Measurements from ENCODE around the gene RUBCNL. TPM values are rescaled to one million over a fixed set of nuclear protein-coding genes. Genes with fewer than 3 reads are reported as not detected.

RUBCNL gene
- total and polyA plus RNA-seq, 4 donors, result 1.6 to 11.5 (median 5.5) TPM

GRCh38 chr13:46389457-46390451, 2.7 kb upstream of the RUBCNL start:
- WGBS, 2 donors, result 47 to 55% methylated on average over 9 of the region's 9 CpGs
- Histone ChIP-seq H3K4me1 (ENCODE audit: control insufficient read depth in 5 of 5, insufficient read depth in 5 of 5, low read length in 5 of 5) (peaks cover 0 to 16% (median 6%) of the 10 kb centered on the region in 5 donors), H3K36me3 (ENCODE audit: control insufficient read depth in 4 of 4, insufficient read depth in 4 of 4, low read length in 4 of 4) (no peaks in the 10 kb centered on the region), H3K27ac (ENCODE audit: low read depth in 1 of 2, low read length in 1 of 2) (peak overlapping the region; percentile 2 to 62), H3K9ac (ENCODE audit: insufficient read depth in 1 of 2, low read length in 2 of 2) (no peak overlapping the region), H3K27me3 (ENCODE audit: control insufficient read depth in 3 of 3, insufficient read depth in 3 of 3, low read length in 2 of 3) (peaks cover 5 to 43% (median 31%) of the 10 kb centered on the region in 3 donors), H3K4me3 (no peak overlapping the region), H3K9me3 (ENCODE audit: control insufficient read depth in 4 of 4, insufficient read depth in 3 of 4, low read length in 3 of 4) (peaks cover 0 to 3% (median 0%) of the 10 kb centered on the region in 4 donors)
- no peak for TF ChIP-seq CTCF (IDR thresholded peaks at IDR 0.05; ENCODE audit: control extremely low read depth, extremely low read depth)
- peak; percentile 44 to 67 (median 51) for DNase-seq
- ATAC-seq (ENCODE audit: insufficient read depth, low FRiP score), result peak; percentile 60

GRCh38 chr13:46388846-46389245, 1.8 kb upstream of the RUBCNL start:
- Histone ChIP-seq H3K9me3 (ENCODE audit: control insufficient read depth in 4 of 4, insufficient read depth in 3 of 4, low read length in 3 of 4) (peaks cover 0 to 3% (median 0%) of the 10 kb centered on the region in 4 donors), H3K9ac (ENCODE audit: insufficient read depth in 1 of 2, low read length in 2 of 2) (no peak overlapping the region), H3K27ac (ENCODE audit: low read depth in 1 of 2, low read length in 1 of 2) (no peak overlapping the region), H3K27me3 (ENCODE audit: control insufficient read depth in 3 of 3, insufficient read depth in 3 of 3, low read length in 2 of 3) (peaks cover 5 to 51% (median 34%) of the 10 kb centered on the region in 3 donors), H3K36me3 (ENCODE audit: control insufficient read depth in 4 of 4, insufficient read depth in 4 of 4, low read length in 4 of 4) (no peaks in the 10 kb centered on the region), H3K4me1 (ENCODE audit: control insufficient read depth in 5 of 5, insufficient read depth in 5 of 5, low read length in 5 of 5) (peaks cover 0 to 16% (median 6%) of the 10 kb centered on the region in 5 donors), H3K4me3 (no peak overlapping the region)
- DNase-seq (no peak), ATAC-seq (ENCODE audit: insufficient read depth, low FRiP score) (no peak)
- TF ChIP-seq CTCF (IDR thresholded peaks at IDR 0.05; ENCODE audit: control extremely low read depth, extremely low read depth), result no peak
- 76 to 88% methylated on average over 3 of the region's 3 CpGs for WGBS, 2 donors

GRCh38 chr13:46388308-46388707, 1.3 kb upstream of the RUBCNL start:
- ATAC-seq (ENCODE audit: insufficient read depth, low FRiP score) (no peak), DNase-seq (no peak)
- peaks cover 0 to 16% (median 6%) of the 10 kb centered on the region in 5 donors for H3K4me1 ChIP-seq (ENCODE audit: control insufficient read depth in 5 of 5, insufficient read depth in 5 of 5, low read length in 5 of 5)
- no peak overlapping the region for H3K27ac ChIP-seq (ENCODE audit: low read depth in 1 of 2, low read length in 1 of 2)
- no peak overlapping the region for H3K9ac ChIP-seq (ENCODE audit: insufficient read depth in 1 of 2, low read length in 2 of 2)
- peaks cover 0 to 3% (median 0%) of the 10 kb centered on the region in 4 donors for H3K9me3 ChIP-seq (ENCODE audit: control insufficient read depth in 4 of 4, insufficient read depth in 3 of 4, low read length in 3 of 4)
- H3K4me3 ChIP-seq, result no peak overlapping the region
- WGBS, 2 donors, result 77 to 78% methylated on average over 6 of the region's 6 CpGs
- TF ChIP-seq CTCF (IDR thresholded peaks at IDR 0.05; ENCODE audit: control extremely low read depth, extremely low read depth), result no peak
- H3K36me3 ChIP-seq (ENCODE audit: control insufficient read depth in 4 of 4, insufficient read depth in 4 of 4, low read length in 4 of 4), result no peaks in the 10 kb centered on the region
- H3K27me3 ChIP-seq (ENCODE audit: control insufficient read depth in 3 of 3, insufficient read depth in 3 of 3, low read length in 2 of 3), result peaks cover 5 to 54% (median 37%) of the 10 kb centered on the region in 3 donors

Data from lung (tissue), 12 donors.